Glutamatergic neuron (in vitro differentiated cells): ENCODE data around the gene FRMD1. TPM values are rescaled to one million over a fixed set of nuclear protein-coding genes. Genes with fewer than 3 reads are reported as not detected.

Experiments used
- DNase-seq: peaks from one replicate; pipeline ENCODE4 v3.0.0; 2022
- H3K27ac Mint-ChIP-seq: one replicate; pipeline ENCODE4 v1.8.0; 2020; ENCODE audit warnings: mild to moderate bottlenecking, mixed read lengths, inconsistent platforms; ENCODE audit not compliant: unreplicated experiment
- H3K27me3 Mint-ChIP-seq: one replicate; pipeline ENCODE4 v1.8.0; 2020; ENCODE audit warnings: mild to moderate bottlenecking, moderate library complexity, mixed read lengths, inconsistent platforms; ENCODE audit not compliant: unreplicated experiment
- H3K36me3 Mint-ChIP-seq: one replicate; pipeline ENCODE4 v1.8.0; 2020; ENCODE audit warnings: mild to moderate bottlenecking, mixed read lengths, inconsistent platforms; ENCODE audit not compliant: unreplicated experiment
- H3K4me1 Mint-ChIP-seq: one replicate; pipeline ENCODE4 v1.8.0; 2020; ENCODE audit warnings: mild to moderate bottlenecking, low read depth, mixed read lengths, inconsistent platforms; ENCODE audit not compliant: unreplicated experiment
- H3K4me3 Mint-ChIP-seq: one replicate; pipeline ENCODE4 v1.8.0; 2020; ENCODE audit warnings: mild to moderate bottlenecking, mixed read lengths, inconsistent platforms; ENCODE audit not compliant: unreplicated experiment
- H3K9me3 Mint-ChIP-seq: one replicate; pipeline ENCODE4 v1.8.0; 2020; ENCODE audit warnings: mild to moderate bottlenecking, moderate library complexity, mixed read lengths, inconsistent platforms; ENCODE audit not compliant: unreplicated experiment
- total RNA-seq: library from RNA; stranded (reverse); fragmentation: NEBNext Ultra II Directional; extraction: Animal tissue kit (Norgen Biotek cat#: 25700); gene quantifications from one replicate; pipeline ENCODE4 v1.2.1, GENCODE V29; 2021; ENCODE audit not compliant: unreplicated experiment
- TF ChIP-seq, protein P1 (sequence below): fragments of 200-600 bp; sonication (generic); IDR thresholded peaks from one replicate; pipeline ENCODE4 v1.5.0; 2021; ENCODE audit not compliant: partially characterized antibody, unreplicated experiment

The FRMD1 gene
- total RNA-seq, 1 donor from 2014 or later = not detected

DNA sequence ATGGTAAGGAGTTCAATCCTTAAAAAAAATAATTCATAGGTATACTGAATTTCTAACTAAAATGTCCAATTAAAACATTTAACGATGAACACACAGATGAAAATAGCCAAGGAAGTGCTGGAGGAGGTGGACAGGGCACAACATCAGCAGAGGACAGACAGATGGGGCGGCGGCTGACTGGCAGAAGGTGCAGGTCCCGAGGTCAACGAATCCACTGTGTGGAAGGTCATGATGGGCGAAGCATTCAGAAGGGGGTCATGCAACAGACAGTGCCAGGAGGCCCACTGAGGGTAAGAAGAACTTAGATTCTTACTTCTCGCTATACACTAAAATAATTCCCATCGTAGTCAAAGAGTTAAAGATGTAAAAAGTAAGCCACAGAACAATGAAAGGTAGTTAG lies 34.2 kb upstream of the FRMD1 start:
- H3K4me3 Mint-ChIP-seq = no peak overlapping the region
- H3K36me3 Mint-ChIP-seq = peaks cover 9% of the 10 kb centered on the region
- TF ChIP-seq, protein P1, sequence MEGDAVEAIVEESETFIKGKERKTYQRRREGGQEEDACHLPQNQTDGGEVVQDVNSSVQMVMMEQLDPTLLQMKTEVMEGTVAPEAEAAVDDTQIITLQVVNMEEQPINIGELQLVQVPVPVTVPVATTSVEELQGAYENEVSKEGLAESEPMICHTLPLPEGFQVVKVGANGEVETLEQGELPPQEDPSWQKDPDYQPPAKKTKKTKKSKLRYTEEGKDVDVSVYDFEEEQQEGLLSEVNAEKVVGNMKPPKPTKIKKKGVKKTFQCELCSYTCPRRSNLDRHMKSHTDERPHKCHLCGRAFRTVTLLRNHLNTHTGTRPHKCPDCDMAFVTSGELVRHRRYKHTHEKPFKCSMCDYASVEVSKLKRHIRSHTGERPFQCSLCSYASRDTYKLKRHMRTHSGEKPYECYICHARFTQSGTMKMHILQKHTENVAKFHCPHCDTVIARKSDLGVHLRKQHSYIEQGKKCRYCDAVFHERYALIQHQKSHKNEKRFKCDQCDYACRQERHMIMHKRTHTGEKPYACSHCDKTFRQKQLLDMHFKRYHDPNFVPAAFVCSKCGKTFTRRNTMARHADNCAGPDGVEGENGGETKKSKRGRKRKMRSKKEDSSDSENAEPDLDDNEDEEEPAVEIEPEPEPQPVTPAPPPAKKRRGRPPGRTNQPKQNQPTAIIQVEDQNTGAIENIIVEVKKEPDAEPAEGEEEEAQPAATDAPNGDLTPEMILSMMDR = no peak
- peaks cover 11% of the 10 kb centered on the region for H3K9me3 Mint-ChIP-seq
- H3K27me3 Mint-ChIP-seq = peaks cover 8% of the 10 kb centered on the region
- no peaks in the 10 kb centered on the region for H3K4me1 Mint-ChIP-seq
- H3K27ac Mint-ChIP-seq = no peak overlapping the region
- no peak for DNase-seq

DNA sequence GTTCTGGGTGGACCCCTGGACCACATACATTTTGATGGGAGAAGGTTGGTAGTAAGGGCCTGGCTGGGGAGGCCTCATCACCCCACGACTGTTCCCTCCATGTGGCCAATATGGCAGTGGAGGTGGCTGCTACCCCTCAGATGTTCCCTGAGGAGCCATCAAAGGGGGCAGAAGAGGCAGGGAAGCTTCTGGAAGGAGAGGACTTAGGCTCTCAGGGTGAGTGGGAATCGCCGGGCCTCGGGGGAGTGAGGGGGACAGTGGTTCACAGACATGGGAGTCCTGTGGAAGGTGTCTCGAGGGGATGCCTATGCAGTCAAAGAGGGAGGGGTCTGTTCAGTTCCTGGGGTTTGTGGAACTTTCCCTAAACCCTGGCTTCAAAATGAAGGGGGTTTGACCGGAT lies 32.9 kb upstream of the FRMD1 start:
- peaks cover 11% of the 10 kb centered on the region for H3K9me3 Mint-ChIP-seq
- TF ChIP-seq, protein P1 = no peak
- DNase-seq = no peak
- H3K27ac Mint-ChIP-seq = no peak overlapping the region
- no peak overlapping the region for H3K4me3 Mint-ChIP-seq
- peaks cover 9% of the 10 kb centered on the region for H3K36me3 Mint-ChIP-seq
- H3K27me3 Mint-ChIP-seq = peaks cover 5% of the 10 kb centered on the region
- H3K4me1 Mint-ChIP-seq = no peaks in the 10 kb centered on the region

DNA sequence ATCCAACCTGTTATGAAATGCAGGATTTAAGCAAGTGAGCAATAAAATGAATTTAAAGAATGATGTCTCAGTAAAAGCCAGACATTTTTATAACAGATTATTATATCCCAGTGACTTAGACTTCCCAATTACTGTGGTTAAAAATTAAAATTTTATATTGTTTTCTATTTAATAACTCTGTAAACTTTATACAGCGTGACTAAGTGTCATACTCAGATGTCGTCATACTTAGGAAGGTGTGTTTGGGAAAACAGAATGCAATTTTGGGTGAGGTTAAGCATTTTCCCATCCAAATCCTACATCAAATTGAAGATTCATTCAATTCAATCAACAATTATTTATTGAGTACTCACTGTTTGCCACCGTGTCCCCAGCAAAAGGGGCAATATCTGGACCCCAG lies 31.4 kb upstream of the FRMD1 start:
- TF ChIP-seq, protein P1 = no peak
- H3K4me1 Mint-ChIP-seq = no peaks in the 10 kb centered on the region
- no peak overlapping the region for H3K4me3 Mint-ChIP-seq
- no peak overlapping the region for H3K27ac Mint-ChIP-seq
- H3K9me3 Mint-ChIP-seq = peaks cover 3% of the 10 kb centered on the region
- peaks cover 2% of the 10 kb centered on the region for H3K36me3 Mint-ChIP-seq
- no peaks in the 10 kb centered on the region for H3K27me3 Mint-ChIP-seq
- no peak for DNase-seq

DNA sequence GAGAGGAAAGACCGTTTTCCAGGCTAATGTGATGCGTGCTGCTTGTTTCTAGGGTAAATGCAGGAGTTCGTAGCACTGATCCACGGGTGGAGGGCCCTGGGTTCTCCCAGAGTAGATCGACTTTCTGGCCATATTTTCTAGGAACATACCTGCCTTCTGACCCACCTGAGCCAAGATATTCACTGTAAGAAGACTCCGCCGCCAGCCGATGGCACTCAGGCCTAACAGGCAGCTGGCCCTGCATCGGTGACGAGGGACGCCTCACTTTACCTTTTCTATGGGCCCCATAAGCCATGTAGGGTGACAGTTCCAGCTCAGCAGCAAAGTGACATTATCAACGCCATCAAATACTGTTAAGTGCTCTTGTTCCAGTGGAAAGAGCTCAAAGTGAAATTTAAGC lies 30.2 kb upstream of the FRMD1 start:
- no peak for DNase-seq
- H3K9me3 Mint-ChIP-seq = no peaks in the 10 kb centered on the region
- no peaks in the 10 kb centered on the region for H3K36me3 Mint-ChIP-seq
- TF ChIP-seq, protein P1 = no peak
- H3K27me3 Mint-ChIP-seq = no peaks in the 10 kb centered on the region
- H3K4me3 Mint-ChIP-seq = no peak overlapping the region
- H3K4me1 Mint-ChIP-seq = peaks cover 3% of the 10 kb centered on the region
- no peak overlapping the region for H3K27ac Mint-ChIP-seq

DNA sequence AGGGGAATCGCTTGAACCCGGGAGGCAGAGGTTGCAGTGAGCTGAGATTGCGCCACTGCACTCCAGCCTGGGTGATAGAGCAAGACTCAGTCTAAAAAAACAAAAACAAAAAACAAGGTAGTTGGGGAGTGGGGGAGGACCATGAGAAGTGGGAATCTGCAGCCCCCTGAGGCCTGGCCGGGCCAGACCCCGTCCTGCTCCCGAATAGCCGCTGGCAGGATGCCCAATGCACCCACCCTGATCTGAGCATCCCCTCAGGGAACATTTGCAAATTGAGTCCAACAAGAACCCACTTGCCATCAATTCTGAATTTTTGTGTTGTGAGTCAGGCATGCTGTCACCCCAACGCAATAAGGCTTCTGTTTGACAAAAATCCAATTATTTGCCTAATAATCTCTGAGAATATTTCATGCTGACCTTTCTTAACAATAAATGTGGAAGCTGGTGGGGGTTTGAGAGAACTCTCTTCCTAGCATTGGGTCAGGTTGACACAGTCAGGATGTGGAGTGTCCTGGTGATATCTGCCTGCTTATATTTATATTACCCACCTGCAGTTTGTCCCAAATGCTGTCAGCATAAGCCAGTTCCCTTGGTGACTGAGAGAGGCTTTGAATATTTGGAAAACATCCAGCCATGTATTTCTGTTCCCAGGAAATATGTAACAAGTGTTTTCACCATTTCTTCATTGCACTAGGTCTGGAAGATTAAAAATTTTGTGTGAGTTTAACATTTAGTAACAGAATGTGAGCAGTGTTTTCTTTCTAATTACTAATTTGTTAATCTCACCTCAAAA lies 28.4 kb upstream of the FRMD1 start:
- Mint-ChIP-seq H3K9me3 (peaks cover 6% of the 10 kb centered on the region), H3K4me3 (no peak overlapping the region), H3K27me3 (peaks cover 6% of the 10 kb centered on the region), H3K27ac (no peak overlapping the region), H3K36me3 (no peaks in the 10 kb centered on the region), H3K4me1 (peaks cover 11% of the 10 kb centered on the region)
- TF ChIP-seq, protein P1 = no peak
- no peak for DNase-seq
